Astrocyte (in vitro differentiated cells and primary cell): Measurements from ENCODE around the gene CFAP70. TPM values are rescaled to one million over a fixed set of nuclear protein-coding genes. Genes with fewer than 3 reads are reported as not detected.

Experiments
- DNase-seq: peaks from one replicate; pipeline ENCODE4 v3.0.0-alpha.2; 2010; ENCODE audit warnings: low read depth
- FAIRE-seq: peaks from 2 replicates; lab custom pipeline; 2011; peaks lifted over from hg19 to GRCh38; lab: Jason Lieb, UNC
- H2AFZ ChIP-seq: 2 replicates; pipeline ENCODE4 v1.6.0; 2012; ENCODE audit warnings: low read depth, low read length, inconsistent platforms
- H3K27ac ChIP-seq: 2 replicates; pipeline ENCODE4 v1.5.1; 2011; ENCODE audit warnings: low read depth, low read length, inconsistent platforms
- H3K27me3 ChIP-seq: 2 replicates; pipeline ENCODE4 v1.6.0; 2011; ENCODE audit warnings: low read length, inconsistent platforms; ENCODE audit not compliant: insufficient read depth
- H3K36me3 ChIP-seq: 2 replicates; pipeline ENCODE4 v1.5.1; 2011; ENCODE audit warnings: low read length, inconsistent platforms; ENCODE audit not compliant: insufficient read depth
- H3K4me1 ChIP-seq: 2 replicates; pipeline ENCODE4 v1.5.1; 2011; ENCODE audit warnings: low read length, inconsistent platforms; ENCODE audit not compliant: insufficient read depth
- H3K4me2 ChIP-seq: 2 replicates; pipeline ENCODE4 v1.6.0; 2012; ENCODE audit warnings: low read length, inconsistent platforms
- H3K4me3 ChIP-seq: 2 replicates; pipeline ENCODE4 v1.5.1; 2011; ENCODE audit warnings: low read depth, mild to moderate bottlenecking, low read length, inconsistent platforms; ENCODE audit not compliant: insufficient read depth
- H3K79me2 ChIP-seq: 2 replicates; pipeline ENCODE4 v1.6.0; 2012; ENCODE audit warnings: mild to moderate bottlenecking, low read length, inconsistent platforms; ENCODE audit not compliant: insufficient read depth
- H3K9ac ChIP-seq: 2 replicates; pipeline ENCODE4 v1.6.0; 2012; ENCODE audit warnings: mild to moderate bottlenecking, low read length, inconsistent platforms
- H3K9me3 ChIP-seq: 2 replicates; pipeline ENCODE4 v1.5.1; 2012; ENCODE audit warnings: low read depth, mild to moderate bottlenecking, low read length, inconsistent platforms; ENCODE audit not compliant: insufficient read depth
- H4K20me1 ChIP-seq: 2 replicates; pipeline ENCODE4 v1.6.0; 2012; ENCODE audit warnings: low read length, inconsistent platforms; ENCODE audit not compliant: insufficient read depth
- H3K27ac Mint-ChIP-seq: one replicate; pipeline ENCODE4 v1.8.0; 2021; ENCODE audit warnings: mild to moderate bottlenecking, mixed read lengths; ENCODE audit not compliant: unreplicated experiment
- H3K27me3 Mint-ChIP-seq: one replicate; pipeline ENCODE4 v1.8.0; 2021; ENCODE audit warnings: low read depth, mixed read lengths; ENCODE audit not compliant: unreplicated experiment
- H3K36me3 Mint-ChIP-seq: one replicate; pipeline ENCODE4 v1.8.0; 2021; ENCODE audit warnings: low read depth, mixed read lengths; ENCODE audit not compliant: unreplicated experiment
- H3K4me1 Mint-ChIP-seq: one replicate; pipeline ENCODE4 v1.8.0; 2021; ENCODE audit warnings: low read depth, mixed read lengths; ENCODE audit not compliant: unreplicated experiment
- H3K4me3 Mint-ChIP-seq: one replicate; pipeline ENCODE4 v1.8.0; 2021; ENCODE audit warnings: mild to moderate bottlenecking, moderate library complexity, mixed read lengths; ENCODE audit not compliant: unreplicated experiment
- H3K9me3 Mint-ChIP-seq: one replicate; pipeline ENCODE4 v1.8.0; 2021; ENCODE audit warnings: mild to moderate bottlenecking, mixed read lengths; ENCODE audit not compliant: unreplicated experiment
- CTCF ChIP-seq: IDR thresholded peaks from 2 replicates; pipeline ENCODE4 v1.5.1; 2011; ENCODE audit warnings: low read depth, mild to moderate bottlenecking, inconsistent platforms, low read length, moderate library complexity; ENCODE audit not compliant: insufficient read depth
- EZH2 ChIP-seq: IDR thresholded peaks from 2 replicates; pipeline ENCODE4 v1.6.1; 2012; ENCODE audit warnings: mild to moderate bottlenecking, low read length, inconsistent platforms; ENCODE audit not compliant: insufficient read depth
- total RNA-seq: library from RNA; stranded (reverse); gene quantifications from 2 replicates; pipeline ENCODE4 v1.2.1, GENCODE V29; 2021

The CFAP70 gene
- total RNA-seq, 1 donor from 2014 or later = 1.3 TPM

GRCh38 chr10:73296946-73297345 lies 61.7 kb downstream of the CFAP70 start:
- Mint-ChIP-seq H3K36me3 (peaks cover 3% of the 10 kb centered on the region), H3K4me1 (no peaks in the 10 kb centered on the region)

GRCh38 chr10:73293461-73293860 lies 65.2 kb downstream of the CFAP70 start:
- TF ChIP-seq CTCF = no peak
- no peaks in the 10 kb centered on the region for H3K36me3 Mint-ChIP-seq
- Histone ChIP-seq H4K20me1 (no peaks in the 10 kb centered on the region), H3K79me2 (no peaks in the 10 kb centered on the region), H3K4me1 (no peaks in the 10 kb centered on the region), H3K4me2 (no peak overlapping the region), H3K27me3 (peaks cover 8% of the 10 kb centered on the region), H3K4me3 (no peak overlapping the region), H2AFZ (no peak overlapping the region), H3K27ac (no peak overlapping the region), H3K36me3 (no peaks in the 10 kb centered on the region), H3K9me3 (no peaks in the 10 kb centered on the region), H3K9ac (no peak overlapping the region)
- no peak overlapping the region for H3K27ac Mint-ChIP-seq
- H3K27me3 Mint-ChIP-seq = no peaks in the 10 kb centered on the region
- no peaks in the 10 kb centered on the region for H3K4me1 Mint-ChIP-seq
- H3K9me3 Mint-ChIP-seq = peaks cover 2% of the 10 kb centered on the region
- no peak overlapping the region for H3K4me3 Mint-ChIP-seq
- no peak for FAIRE-seq
- DNase-seq = no peak

More at GRCh38 chr10:73296946-73297345, 61.7 kb downstream of the CFAP70 start:
- no peak overlapping the region for H3K4me3 Mint-ChIP-seq
- Histone ChIP-seq H3K4me1 (no peaks in the 10 kb centered on the region), H3K79me2 (no peaks in the 10 kb centered on the region), H3K27ac (no peak overlapping the region), H3K27me3 (peaks cover 10% of the 10 kb centered on the region), H3K9me3 (no peaks in the 10 kb centered on the region), H2AFZ (no peak overlapping the region), H3K4me2 (no peak overlapping the region), H3K9ac (no peak overlapping the region), H4K20me1 (no peaks in the 10 kb centered on the region), H3K4me3 (no peak overlapping the region), H3K36me3 (no peaks in the 10 kb centered on the region)
- no peaks in the 10 kb centered on the region for H3K27me3 Mint-ChIP-seq
- H3K9me3 Mint-ChIP-seq = peaks cover 1% of the 10 kb centered on the region
- no peak for TF ChIP-seq CTCF
- no peak for TF ChIP-seq EZH2
- DNase-seq = no peak
- FAIRE-seq = no peak
- no peak overlapping the region for H3K27ac Mint-ChIP-seq

GRCh38 chr10:73289958-73290357 lies 68.7 kb downstream of the CFAP70 start:
- DNase-seq (no peak), FAIRE-seq (no peak)
- Mint-ChIP-seq H3K4me3 (no peak overlapping the region), H3K27me3 (no peaks in the 10 kb centered on the region), H3K27ac (no peak overlapping the region), H3K4me1 (no peaks in the 10 kb centered on the region), H3K36me3 (no peaks in the 10 kb centered on the region), H3K9me3 (peaks cover 2% of the 10 kb centered on the region)
- Histone ChIP-seq H3K4me1 (no peaks in the 10 kb centered on the region), H3K36me3 (no peaks in the 10 kb centered on the region), H3K4me3 (no peak overlapping the region), H3K4me2 (no peak overlapping the region), H2AFZ (no peak overlapping the region), H3K9ac (no peak overlapping the region), H3K79me2 (no peaks in the 10 kb centered on the region), H3K27me3 (peaks cover 3% of the 10 kb centered on the region), H4K20me1 (no peaks in the 10 kb centered on the region), H3K9me3 (no peaks in the 10 kb centered on the region), H3K27ac (no peak overlapping the region)
- TF ChIP-seq CTCF (no peak), EZH2 (no peak)
